ENCODE measurements around the gene TMEM45B. TPM values are rescaled to one million over a fixed set of nuclear protein-coding genes. Genes with fewer than 3 reads are reported as not detected.
A peak's percentile ranks its signal among the peaks of the same experiment; 100 is the strongest.
"Not testable (repeated sequence)": the region's sequence is repeated elsewhere in the genome, so short reads cannot be mapped to it uniquely, and the experiment has no call there.

The TMEM45B gene
- total and polyA plus RNA-seq, 8 donors = 0.51 to 3.1 (median 1.6) TPM

GRCh38 chr11:129842138-129842537 lies 26.5 kb downstream of the TMEM45B start:
- Histone ChIP-seq H3K4me1 (no peaks in the 10 kb centered on the region), H3K36me3 (no peaks in the 10 kb centered on the region), H3K27me3 (no peaks in the 10 kb centered on the region), H3K9me3 (no peaks in the 10 kb centered on the region), H3K4me3 (no peak overlapping the region), H3K27ac (no peak overlapping the region)
- FAIRE-seq = no peak
- WGBS, 2 donors = 92 to 100% methylated on average over 2 of the region's 2 CpGs
- TF ChIP-seq, protein P1, sequence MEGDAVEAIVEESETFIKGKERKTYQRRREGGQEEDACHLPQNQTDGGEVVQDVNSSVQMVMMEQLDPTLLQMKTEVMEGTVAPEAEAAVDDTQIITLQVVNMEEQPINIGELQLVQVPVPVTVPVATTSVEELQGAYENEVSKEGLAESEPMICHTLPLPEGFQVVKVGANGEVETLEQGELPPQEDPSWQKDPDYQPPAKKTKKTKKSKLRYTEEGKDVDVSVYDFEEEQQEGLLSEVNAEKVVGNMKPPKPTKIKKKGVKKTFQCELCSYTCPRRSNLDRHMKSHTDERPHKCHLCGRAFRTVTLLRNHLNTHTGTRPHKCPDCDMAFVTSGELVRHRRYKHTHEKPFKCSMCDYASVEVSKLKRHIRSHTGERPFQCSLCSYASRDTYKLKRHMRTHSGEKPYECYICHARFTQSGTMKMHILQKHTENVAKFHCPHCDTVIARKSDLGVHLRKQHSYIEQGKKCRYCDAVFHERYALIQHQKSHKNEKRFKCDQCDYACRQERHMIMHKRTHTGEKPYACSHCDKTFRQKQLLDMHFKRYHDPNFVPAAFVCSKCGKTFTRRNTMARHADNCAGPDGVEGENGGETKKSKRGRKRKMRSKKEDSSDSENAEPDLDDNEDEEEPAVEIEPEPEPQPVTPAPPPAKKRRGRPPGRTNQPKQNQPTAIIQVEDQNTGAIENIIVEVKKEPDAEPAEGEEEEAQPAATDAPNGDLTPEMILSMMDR (IDR thresholded peaks at IDR 0.05) = no peak
- intact Hi-C loops (cut with DNase I) = no loop called here
- no peak for DNase-seq
- no peak for ATAC-seq

- intact Hi-C loops (cut with DNase I) = no loop called here
- H3K4me3 ChIP-seq = no peak overlapping the region
- TF ChIP-seq, protein P1 (IDR thresholded peaks at IDR 0.05) = no peak
- no peaks in the 10 kb centered on the region for H3K27me3 ChIP-seq
- no peak for DNase-seq
- WGBS, 2 donors = 52 to 64% methylated on average over 6 of the region's 6 CpGs
- ATAC-seq = peak in 3 of 4 donors; percentile 85 to 87 (median 86)
- H3K36me3 ChIP-seq = no peaks in the 10 kb centered on the region
- FAIRE-seq = no peak
- H3K9me3 ChIP-seq = no peaks in the 10 kb centered on the region
- H3K4me1 ChIP-seq = no peaks in the 10 kb centered on the region
- peak overlapping the region in 3 of 4 donors; percentile 5 to 68 (median 60) for H3K27ac ChIP-seq
Observed at GRCh38 chr11:129846508-129847335, 31.1 kb downstream of the TMEM45B start.

DNA sequence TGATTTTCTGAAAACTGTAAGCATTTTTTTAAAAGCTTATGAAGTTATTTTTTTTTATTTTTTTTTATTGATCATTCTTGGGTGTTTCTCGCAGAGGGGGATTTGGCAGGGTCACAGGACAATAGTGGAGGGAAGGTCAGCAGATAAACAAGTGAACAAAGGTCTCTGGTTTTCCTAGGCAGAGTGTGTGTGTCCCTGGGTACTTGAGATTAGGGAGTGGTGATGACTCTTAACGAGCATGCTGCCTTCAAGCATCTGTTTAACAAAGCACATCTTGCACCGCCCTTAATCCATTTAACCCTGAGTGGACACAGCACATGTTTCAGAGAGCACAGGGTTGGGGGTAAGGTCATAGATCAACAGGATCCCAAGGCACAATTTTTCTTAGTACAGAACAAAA lies 31.7 kb downstream of the TMEM45B start:
- peak overlapping the region in 2 of 4 donors; percentile 60 to 68 for H3K27ac ChIP-seq
- FAIRE-seq; H3K27me3 ChIP-seq; intact Hi-C loops (cut with DNase I); ATAC-seq; DNase-seq; H3K4me3 ChIP-seq; H3K36me3 ChIP-seq; H3K4me1 ChIP-seq; H3K9me3 ChIP-seq: not testable (repeated sequence)
- 11 to 15% methylated on average over 1 of the region's 3 CpGs for WGBS, 2 donors

DNA sequence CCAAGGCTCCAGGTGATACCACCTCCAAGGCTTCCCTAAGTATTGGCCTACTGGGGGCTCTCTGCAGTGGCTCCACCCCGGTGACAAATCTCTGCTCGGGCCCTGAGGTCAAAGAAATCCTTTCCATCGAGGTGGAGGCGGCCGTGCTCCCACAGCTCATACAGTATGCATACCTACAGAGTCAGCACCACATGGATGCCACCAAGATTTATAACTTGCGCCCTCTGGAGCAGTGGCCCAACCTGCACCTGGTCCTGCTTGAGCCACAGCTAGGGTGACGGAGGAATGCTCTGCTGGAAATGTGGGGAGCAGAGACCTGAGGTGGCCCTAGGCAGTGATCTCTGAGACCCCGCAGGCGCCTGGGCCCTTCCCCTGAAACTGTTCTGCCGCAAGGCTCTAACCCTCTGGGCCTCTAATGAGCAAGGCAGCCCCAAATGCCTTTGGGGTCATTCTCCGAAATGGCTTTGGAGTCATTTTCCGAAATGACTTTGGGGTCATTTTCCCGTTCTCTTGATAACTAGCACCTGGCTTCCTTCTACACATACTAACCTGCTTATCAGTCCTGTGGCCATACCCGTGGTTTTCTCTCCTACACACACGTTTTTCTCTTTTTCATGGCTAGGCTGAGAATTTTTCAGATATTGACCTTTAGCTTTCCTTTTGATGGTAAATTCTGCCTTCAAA lies 33.9 kb downstream of the TMEM45B start:
- 84 to 89% methylated on average over 15 of the region's 15 CpGs for WGBS, 2 donors
- peaks cover 0 to 9% (median 3%) of the 10 kb centered on the region in 3 donors for H3K4me1 ChIP-seq
- DNase-seq = no peak
- no peak overlapping the region for H3K4me3 ChIP-seq
- no peak overlapping the region for H3K27ac ChIP-seq
- no peaks in the 10 kb centered on the region for H3K27me3 ChIP-seq
- H3K9me3 ChIP-seq = no peaks in the 10 kb centered on the region
- intact Hi-C loops (cut with DNase I) = no loop called here
- no peaks in the 10 kb centered on the region for H3K36me3 ChIP-seq
- no peak for FAIRE-seq
- no peak for ATAC-seq
- TF ChIP-seq, protein P1 (IDR thresholded peaks at IDR 0.05) = no peak

DNA sequence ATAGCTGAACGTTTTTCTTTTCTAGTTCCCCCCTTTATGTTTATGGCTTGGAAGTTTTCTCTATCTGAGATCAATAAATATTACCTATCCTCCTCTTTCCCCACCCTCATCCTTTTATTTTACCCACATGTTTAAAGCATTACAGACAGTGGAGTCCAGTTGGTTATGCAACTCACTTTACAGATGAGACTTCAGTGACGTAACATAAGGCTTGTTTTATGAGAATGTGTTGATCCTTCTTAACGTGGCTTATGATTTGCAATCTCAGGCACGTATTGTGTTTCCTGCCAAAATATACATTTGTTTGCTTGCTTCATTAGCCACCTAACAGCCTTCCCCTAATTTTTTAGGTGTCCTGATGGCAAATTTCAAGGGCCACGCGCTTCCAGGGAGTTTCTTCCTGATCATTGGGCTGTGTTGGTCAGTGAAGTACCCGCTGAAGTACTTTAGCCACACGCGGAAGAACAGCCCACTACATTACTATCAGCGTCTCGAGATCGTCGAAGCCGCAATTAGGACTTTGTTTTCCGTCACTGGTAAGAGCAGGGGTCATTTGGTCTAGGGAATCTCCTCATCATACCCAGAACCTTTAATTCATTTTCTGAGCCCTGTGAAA lies 36.6 kb downstream of the TMEM45B start:
- H3K27me3 ChIP-seq = no peaks in the 10 kb centered on the region
- H3K9me3 ChIP-seq = no peaks in the 10 kb centered on the region
- ATAC-seq (no peak), DNase-seq (no peak), FAIRE-seq (no peak)
- TF ChIP-seq, protein P1 (IDR thresholded peaks at IDR 0.05) = no peak
- H3K4me1 ChIP-seq = peaks cover 0 to 9% (median 3%) of the 10 kb centered on the region in 3 donors
- intact Hi-C loops (cut with DNase I) = no loop called here
- no peaks in the 10 kb centered on the region for H3K36me3 ChIP-seq
- H3K27ac ChIP-seq = no peak overlapping the region
- 76 to 82% methylated on average over 15 of the region's 15 CpGs for WGBS, 2 donors
- H3K4me3 ChIP-seq = no peak overlapping the region

Measured in pancreas (tissue), 10 donors.